Neuron (in vitro differentiated cells): ENCODE measurements around the gene ZDHHC19.
"Not testable (repeated sequence)": the region's sequence is repeated elsewhere in the genome, so short reads cannot be mapped to it uniquely, and the experiment has no call there.

Experiments
- H2AFZ ChIP-seq: one replicate; pipeline ENCODE4 v1.6.1; 2013; ENCODE audit warnings: low read depth, mild to moderate bottlenecking, inconsistent platforms, low read length, moderate library complexity
- H3K27me3 ChIP-seq: one replicate; pipeline ENCODE4 v1.6.1; 2013; ENCODE audit warnings: low read length; ENCODE audit not compliant: insufficient read depth
- H3K36me3 ChIP-seq: one replicate; pipeline ENCODE4 v1.6.1; 2013; ENCODE audit warnings: low read length; ENCODE audit not compliant: insufficient read depth
- H3K4me1 ChIP-seq: one replicate; pipeline ENCODE4 v1.6.1; 2013; ENCODE audit warnings: low read length; ENCODE audit not compliant: insufficient read depth
- H3K4me3 ChIP-seq: 2 replicates; pipeline ENCODE4 v1.5.1; 2013; ENCODE audit warnings: mild to moderate bottlenecking, low read length, moderate library complexity
- H3K9me3 ChIP-seq: one replicate; pipeline ENCODE4 v1.6.1; 2013; ENCODE audit warnings: low read length

Gene ZDHHC19

DNA sequence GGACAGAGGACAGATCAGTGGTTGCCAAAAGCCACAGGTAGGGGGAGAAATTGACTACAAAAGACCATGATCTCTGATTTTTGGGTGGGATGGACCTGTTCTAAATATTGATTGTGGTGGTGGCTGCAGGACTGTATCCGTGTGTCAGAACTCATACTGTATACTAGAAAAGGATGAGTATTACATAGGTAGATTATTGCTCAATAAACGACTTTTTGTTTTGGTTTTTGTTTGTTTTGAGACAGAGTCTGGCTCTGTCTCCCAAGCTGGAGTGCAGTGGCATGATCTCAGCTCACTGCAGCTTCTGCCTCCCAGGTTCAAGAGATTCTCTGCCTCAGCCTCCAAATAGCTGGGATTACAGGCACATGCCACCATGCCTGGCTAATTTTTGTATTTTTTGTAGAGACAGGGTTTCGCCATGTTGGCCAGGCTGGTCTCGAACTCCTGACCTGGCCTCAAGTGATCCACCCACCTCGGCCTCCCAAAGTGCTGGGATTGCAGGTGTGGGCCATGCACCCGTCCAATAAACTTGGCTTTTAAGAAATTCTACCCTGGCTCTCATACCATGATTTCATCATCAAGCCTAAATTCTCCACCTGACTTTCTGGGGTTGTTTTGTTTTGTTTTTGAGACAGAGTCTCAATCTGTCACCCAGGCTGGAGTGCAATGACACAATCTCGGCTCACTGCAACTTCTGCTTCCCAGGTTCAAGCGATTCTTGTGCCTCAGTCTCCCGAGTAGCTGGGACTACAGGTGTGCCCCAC lies 5.6 kb downstream of the ZDHHC19 start:
- not testable (repeated sequence) for H3K4me3 ChIP-seq, H3K4me1 ChIP-seq, H2AFZ ChIP-seq, H3K9me3 ChIP-seq, H3K36me3 ChIP-seq
- peaks cover 15% of the 10 kb centered on the region for H3K27me3 ChIP-seq

DNA sequence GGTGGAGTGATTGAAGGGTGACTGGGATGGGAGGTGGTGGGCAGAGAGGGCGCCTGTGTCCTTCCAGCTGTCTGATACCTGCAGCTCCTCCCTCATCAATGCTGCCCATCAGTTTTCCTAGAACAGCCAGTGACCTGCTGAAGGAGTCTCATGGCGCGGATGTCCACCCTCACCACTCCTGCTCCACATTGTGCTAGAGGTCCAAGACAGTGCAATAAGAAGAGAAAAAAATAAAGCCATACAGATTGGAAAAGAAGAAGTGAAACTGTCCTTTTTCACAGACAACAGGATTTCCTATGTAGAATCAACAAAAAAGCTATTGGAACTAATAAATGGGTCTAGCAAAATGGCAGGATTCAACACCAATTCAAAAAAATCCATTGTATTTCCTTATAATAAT lies 7.4 kb downstream of the ZDHHC19 start:
- Histone ChIP-seq H3K9me3 (peaks cover 2% of the 10 kb centered on the region), H3K4me3 (no peak overlapping the region), H3K4me1 (peaks cover 3% of the 10 kb centered on the region), H3K36me3 (no peaks in the 10 kb centered on the region), H3K27me3 (peaks cover 11% of the 10 kb centered on the region), H2AFZ (no peak overlapping the region)

DNA sequence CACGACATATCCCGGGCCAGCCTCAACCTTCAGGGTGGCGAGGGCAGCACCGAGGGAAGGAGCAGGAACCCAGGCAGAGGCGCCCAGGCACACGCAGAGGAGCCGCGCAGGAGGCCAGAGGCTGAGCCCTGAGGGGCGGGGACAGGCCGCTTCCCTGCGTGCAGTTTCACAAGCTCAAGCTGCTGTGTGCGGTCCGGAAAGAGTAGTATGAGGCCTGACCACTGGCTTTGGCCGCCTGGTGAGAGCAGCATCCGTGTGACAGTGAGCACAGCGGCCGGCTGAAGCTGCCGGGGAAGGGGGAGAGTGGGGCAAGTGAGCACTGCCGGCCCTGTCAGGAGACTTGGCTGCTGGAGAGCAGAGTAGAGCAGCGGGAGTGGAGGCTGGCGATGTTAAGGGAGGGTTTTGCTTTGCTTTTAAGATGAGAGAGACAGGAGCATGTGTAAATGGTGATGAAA lies 8.7 kb downstream of the ZDHHC19 start:
- H3K4me3 ChIP-seq: peak overlapping the region; percentile 12
- H3K36me3 ChIP-seq: no peaks in the 10 kb centered on the region
- H2AFZ ChIP-seq: peak overlapping the region; percentile 88
- H3K9me3 ChIP-seq: peaks cover 2% of the 10 kb centered on the region
- H3K27me3 ChIP-seq: peaks cover 7% of the 10 kb centered on the region
- peaks cover 3% of the 10 kb centered on the region for H3K4me1 ChIP-seq

DNA sequence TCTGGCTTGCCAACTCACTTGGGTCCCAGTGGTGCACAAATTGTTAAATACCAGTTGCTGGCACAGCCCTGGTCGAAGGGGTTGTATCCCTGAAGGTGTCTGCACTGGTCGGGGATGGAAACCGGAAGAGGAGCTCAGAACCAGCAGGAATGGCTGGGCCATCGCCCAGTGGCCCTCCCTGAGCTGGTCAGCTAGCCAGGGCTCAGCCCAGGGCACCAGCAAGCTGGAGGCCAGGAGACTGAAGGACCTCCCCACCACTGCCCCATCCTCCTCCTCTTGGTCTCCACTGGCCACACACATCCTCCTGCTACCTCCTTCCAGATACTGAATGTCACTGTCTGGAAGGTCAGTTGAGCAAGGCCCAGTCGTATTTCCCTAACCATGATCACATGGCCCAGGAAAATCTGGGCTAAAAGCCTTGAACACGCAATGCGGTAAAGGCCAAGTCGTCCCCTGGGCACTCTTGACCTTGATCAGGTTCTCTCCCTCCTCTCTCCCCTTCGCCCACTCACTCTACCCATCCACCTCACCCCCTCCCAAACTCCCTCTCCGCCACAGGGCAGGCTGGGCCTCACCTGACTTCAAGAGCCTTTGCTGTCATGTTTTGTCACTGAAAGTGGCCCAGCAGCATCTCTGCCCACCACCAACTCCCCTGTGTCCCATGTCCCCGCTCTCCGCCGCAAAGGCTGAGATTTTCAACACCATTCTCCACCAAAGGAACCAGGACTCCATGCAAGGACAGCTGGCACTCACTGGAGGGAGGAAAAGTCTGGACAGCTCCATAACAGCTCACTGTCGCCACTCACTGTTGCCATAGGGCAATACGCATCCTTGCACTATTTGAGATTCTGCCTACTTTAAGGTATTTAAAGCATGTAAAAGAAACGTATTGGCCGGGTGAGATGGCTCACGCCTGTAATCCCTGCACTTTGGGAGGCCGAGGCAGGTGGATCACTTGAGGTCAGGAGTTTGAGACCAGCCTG lies 12.1 kb downstream of the ZDHHC19 start:
- H2AFZ ChIP-seq: no peak overlapping the region

DNA sequence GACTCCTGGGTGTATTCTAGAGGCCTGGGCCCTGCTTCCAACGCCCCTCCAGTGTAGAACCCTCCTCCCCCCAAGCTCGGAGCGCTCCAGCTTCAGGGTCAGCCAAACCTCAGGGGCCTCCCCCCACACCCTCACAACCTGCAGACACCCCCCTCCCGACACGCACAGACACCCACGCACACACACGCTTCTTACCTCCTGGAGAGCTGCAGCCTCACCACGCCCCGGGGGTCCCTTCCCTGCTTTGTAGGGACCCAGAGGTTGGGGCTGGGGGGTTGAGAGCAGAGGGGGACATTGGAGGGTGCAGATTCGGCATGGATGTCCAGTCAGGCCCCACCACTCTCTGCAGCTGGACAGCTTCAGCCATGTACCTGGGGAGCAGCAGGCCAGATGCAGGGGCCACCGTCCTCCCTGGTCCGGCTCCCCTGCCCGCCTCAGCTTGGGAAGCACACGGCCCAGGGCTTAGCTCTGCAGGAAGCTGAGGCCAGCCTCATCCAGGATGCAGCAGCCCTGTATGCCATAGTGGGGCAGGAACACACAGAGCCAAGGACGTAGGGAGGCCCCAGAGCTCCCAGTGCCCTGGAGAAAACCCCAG lies 13.0 kb downstream of the ZDHHC19 start:
- Histone ChIP-seq H3K27me3 (peaks cover 3% of the 10 kb centered on the region), H3K4me3 (no peak overlapping the region), H3K36me3 (no peaks in the 10 kb centered on the region), H3K9me3 (no peaks in the 10 kb centered on the region), H2AFZ (no peak overlapping the region), H3K4me1 (peaks cover 10% of the 10 kb centered on the region)

More for the DNA sequence above, 12.1 kb downstream of the ZDHHC19 start:
- Histone ChIP-seq H3K27me3 (peaks cover 3% of the 10 kb centered on the region), H3K4me1 (peaks cover 3% of the 10 kb centered on the region), H3K36me3 (no peaks in the 10 kb centered on the region), H3K4me3 (no peak overlapping the region), H3K9me3 (no peaks in the 10 kb centered on the region)

DNA sequence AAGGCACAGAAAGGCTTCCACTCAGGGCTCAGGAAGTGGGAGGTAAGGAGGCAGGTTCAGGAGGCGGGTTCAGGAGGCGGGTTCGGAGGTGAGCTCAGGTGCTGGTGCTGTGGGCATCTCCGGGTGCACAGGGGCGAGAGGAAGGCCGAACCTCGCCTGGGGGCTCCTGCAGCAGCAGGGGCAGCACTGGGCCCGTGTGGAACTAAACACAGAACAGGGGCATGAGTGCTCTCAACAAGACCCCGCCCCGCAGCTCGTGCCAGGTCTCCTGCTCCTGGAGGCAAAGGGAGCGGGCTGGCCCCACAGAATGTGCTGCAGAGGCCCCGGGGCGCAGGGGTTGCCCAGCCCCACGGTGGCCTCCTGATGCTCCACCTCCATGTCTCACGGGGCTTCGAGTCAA lies 13.7 kb downstream of the ZDHHC19 start:
- Histone ChIP-seq H3K36me3 (no peaks in the 10 kb centered on the region), H3K9me3 (no peaks in the 10 kb centered on the region), H3K27me3 (peaks cover 3% of the 10 kb centered on the region), H3K4me3 (no peak overlapping the region), H2AFZ (no peak overlapping the region), H3K4me1 (peaks cover 14% of the 10 kb centered on the region)

DNA sequence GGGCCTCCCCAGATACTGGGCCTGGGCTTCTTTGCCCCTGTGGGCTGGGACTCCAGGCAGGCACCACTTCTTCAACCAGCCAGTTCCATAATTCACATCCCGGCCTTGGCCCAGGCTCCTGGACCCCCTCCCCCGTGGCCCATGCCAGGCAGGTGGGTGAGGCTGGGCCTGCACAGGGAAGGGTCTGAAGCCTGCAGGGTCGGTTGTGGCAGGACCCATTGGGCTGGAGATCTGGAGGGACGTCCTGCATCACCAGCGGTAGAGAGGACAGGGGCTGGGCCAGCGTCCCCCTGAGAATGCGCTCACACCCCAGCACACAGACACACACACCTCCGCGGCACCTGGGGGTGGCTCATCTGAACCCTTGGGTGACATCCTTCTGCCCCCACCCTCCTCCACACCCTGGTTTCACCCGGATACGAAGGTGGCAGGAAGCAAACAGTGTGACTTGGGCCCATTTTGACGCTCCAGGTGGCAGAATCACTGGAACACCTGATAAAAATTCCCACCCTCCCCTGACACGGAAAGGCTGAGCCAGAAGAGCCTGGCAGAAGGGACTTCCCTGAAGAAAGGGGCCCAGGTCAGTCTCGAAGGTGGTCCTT lies 15.4 kb downstream of the ZDHHC19 start:
- Histone ChIP-seq H3K27me3 (peaks cover 3% of the 10 kb centered on the region), H3K36me3 (no peaks in the 10 kb centered on the region), H3K4me3 (no peak overlapping the region), H3K9me3 (no peaks in the 10 kb centered on the region), H3K4me1 (peaks cover 16% of the 10 kb centered on the region), H2AFZ (no peak overlapping the region)

DNA sequence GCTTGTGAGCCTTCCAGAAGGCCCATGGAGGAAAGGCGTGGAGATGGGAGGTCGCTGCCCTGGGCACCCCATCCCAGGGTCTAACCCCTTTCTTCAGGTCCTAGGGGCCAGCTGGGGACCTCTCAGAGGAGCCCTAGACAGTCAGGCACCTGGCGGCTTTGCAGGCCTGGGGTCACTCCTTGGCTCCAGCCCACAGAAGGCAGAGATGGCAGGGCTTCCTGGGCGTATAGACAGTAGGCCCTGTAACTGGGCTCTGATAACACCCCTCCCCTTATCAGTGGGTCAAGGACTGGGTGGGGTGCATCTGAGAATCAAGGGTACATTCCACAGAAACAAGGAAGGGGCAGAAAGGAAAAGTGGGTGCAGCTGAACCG lies 16.7 kb downstream of the ZDHHC19 start:
- no peak overlapping the region for H3K4me3 ChIP-seq
- peaks cover 16% of the 10 kb centered on the region for H3K4me1 ChIP-seq
- no peaks in the 10 kb centered on the region for H3K36me3 ChIP-seq
- H3K9me3 ChIP-seq: no peaks in the 10 kb centered on the region
- H3K27me3 ChIP-seq: peaks cover 3% of the 10 kb centered on the region
- no peak overlapping the region for H2AFZ ChIP-seq

DNA sequence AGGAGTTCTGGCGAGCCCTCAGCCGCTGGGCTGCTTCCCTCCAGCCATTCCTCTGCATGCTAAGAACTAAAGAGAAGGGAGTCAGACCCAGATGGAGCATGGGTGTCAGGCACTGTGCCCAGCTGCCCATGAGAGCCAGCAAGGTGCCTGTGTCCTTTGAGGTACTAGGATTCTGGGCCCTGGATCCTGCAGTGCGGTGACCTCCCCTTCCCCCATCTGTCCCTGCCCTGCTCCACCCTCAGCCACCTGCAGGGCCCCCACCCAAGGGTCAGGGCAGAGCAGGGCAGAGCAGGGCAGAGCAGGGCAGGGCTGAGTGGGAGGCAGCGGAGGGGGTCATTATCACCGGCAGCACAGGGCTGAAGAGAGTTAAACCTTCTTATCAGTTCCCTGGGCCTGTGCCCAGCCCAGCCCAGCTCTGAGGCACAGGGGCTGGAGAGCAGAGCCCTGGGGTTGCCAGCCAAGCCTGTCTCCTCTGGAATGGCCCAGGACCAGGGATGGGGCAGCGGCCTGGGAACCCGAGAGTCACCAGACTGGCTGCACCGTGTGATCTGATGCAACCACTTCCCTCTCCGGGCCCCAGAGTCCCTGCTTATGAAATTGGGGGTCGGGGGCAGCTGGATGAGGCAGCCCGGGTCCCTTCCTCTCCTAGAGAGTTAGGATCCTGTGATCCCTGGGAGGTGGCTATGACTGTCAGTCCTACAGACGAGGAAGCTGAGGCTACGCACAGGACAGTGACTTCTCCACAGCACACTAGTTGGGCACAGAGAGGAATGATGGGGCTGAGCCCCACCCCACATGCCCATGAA lies 17.3 kb downstream of the ZDHHC19 start:
- no peak overlapping the region for H2AFZ ChIP-seq
- H3K4me1 ChIP-seq: peaks cover 16% of the 10 kb centered on the region
- H3K27me3 ChIP-seq: peaks cover 3% of the 10 kb centered on the region
- no peaks in the 10 kb centered on the region for H3K9me3 ChIP-seq
- H3K4me3 ChIP-seq: no peak overlapping the region
- H3K36me3 ChIP-seq: no peaks in the 10 kb centered on the region

DNA sequence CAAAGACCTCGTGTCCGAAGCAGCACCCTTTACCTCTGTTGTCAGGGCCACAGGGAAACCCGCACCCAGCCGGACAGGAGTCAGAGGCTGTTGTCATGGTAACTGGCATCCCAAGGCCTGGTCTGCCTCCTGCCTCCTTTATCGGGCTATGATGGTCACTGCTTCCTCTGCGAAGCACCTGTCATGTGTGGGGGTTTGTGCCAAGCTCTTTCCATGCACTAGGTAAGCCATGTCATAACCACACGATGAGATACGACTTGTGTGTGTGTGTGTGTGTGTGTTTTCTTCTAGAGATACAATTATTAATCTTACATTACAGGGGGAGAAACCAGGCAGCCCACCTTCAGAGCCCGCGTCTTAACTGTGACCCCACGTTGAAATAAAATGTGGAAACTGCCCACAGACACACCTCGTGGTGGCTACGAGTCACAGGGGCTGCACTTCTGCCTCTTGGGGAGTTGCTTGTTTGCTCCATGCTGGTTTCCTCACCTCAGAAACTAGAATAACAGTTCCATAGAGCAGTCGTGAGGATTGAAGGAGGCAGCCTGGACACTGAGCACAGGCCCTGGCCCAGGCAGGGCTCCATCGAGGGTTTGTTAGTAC lies 18.0 kb downstream of the ZDHHC19 start:
- no peak overlapping the region for H3K4me3 ChIP-seq
- peak overlapping the region; percentile 24 for H2AFZ ChIP-seq
- H3K36me3 ChIP-seq: no peaks in the 10 kb centered on the region
- H3K9me3 ChIP-seq: no peaks in the 10 kb centered on the region
- peaks cover 16% of the 10 kb centered on the region for H3K4me1 ChIP-seq
- H3K27me3 ChIP-seq: peaks cover 3% of the 10 kb centered on the region

DNA sequence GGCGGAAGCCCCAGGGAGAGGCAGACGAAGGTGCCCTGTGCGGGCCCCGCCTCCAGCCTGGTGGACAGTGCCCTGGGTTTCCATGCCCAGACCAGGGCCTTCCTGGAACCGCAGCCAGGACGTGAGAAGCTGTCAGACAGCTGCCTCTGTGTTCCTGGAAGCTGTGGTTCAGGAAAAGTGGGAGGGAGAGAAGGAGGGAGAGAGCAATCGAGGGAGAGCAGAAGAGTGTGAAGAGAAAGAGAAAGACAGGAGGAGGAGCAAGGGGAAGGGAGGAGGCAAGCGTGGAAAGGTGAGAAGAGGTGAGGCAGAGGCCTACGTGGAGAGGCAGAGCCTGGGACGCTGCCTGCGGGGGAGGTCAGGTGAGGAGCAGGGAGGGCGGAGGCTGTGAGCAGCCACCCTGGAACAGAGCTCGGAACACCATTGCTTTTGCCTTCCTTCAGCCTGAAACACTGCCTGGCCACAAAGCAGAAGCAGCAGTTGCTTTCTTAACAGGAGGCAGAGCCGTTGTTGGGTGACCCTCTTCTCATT lies 18.6 kb downstream of the ZDHHC19 start:
- Histone ChIP-seq H3K9me3 (no peaks in the 10 kb centered on the region), H3K4me3 (no peak overlapping the region), H3K4me1 (peaks cover 16% of the 10 kb centered on the region), H3K27me3 (peaks cover 3% of the 10 kb centered on the region), H2AFZ (peak overlapping the region; percentile 24), H3K36me3 (no peaks in the 10 kb centered on the region)
